H9 (cell line): ENCODE data around the gene C3orf49. TPM values are rescaled to one million over a fixed set of nuclear protein-coding genes. Genes with fewer than 3 reads are reported as not detected.

ENCODE experiments used
- DNase-seq: peaks from one replicate; pipeline ENCODE4 v3.0.0-alpha.2; 2017
- H2AFZ ChIP-seq: one replicate; pipeline ENCODE4 v1.6.1; 2013; ENCODE audit warnings: mild to moderate bottlenecking, low read length, control low read depth, moderate library complexity
- H2AK5ac ChIP-seq: 2 replicates; pipeline ENCODE4 v1.6.1; 2013; ENCODE audit warnings: low read length, control low read depth, mixed read lengths; ENCODE audit not compliant: insufficient read length
- H2BK120ac ChIP-seq: one replicate; pipeline ENCODE4 v1.6.1; 2013; ENCODE audit warnings: low read depth, mild to moderate bottlenecking, low read length, control low read depth, inconsistent platforms; ENCODE audit not compliant: poor library complexity, severe bottlenecking
- H2BK12ac ChIP-seq: 2 replicates; pipeline ENCODE4 v1.6.1; 2013; ENCODE audit warnings: low read length, control low read depth, mixed read lengths, low read depth; ENCODE audit not compliant: insufficient read length
- H2BK15ac ChIP-seq: 2 replicates; pipeline ENCODE4 v1.6.1; 2013; ENCODE audit warnings: low read depth, low read length, control low read depth
- H2BK20ac ChIP-seq: one replicate; pipeline ENCODE4 v1.6.1; 2013; ENCODE audit warnings: low read depth, mild to moderate bottlenecking, low read length, control low read depth, inconsistent platforms; ENCODE audit not compliant: poor library complexity, severe bottlenecking
- H2BK5ac ChIP-seq: 2 replicates; pipeline ENCODE4 v1.6.1; 2013; ENCODE audit warnings: low read length, control low read depth, mixed read lengths; ENCODE audit not compliant: insufficient read length
- H3K14ac ChIP-seq: 2 replicates; pipeline ENCODE4 v1.6.1; 2013; ENCODE audit warnings: low read length, control low read depth; ENCODE audit not compliant: insufficient read depth
- H3K18ac ChIP-seq: 2 replicates; pipeline ENCODE4 v1.6.1; 2013; ENCODE audit warnings: low read depth, mild to moderate bottlenecking, mixed read lengths, low read length, control low read depth; ENCODE audit not compliant: insufficient read length
- H3K23ac ChIP-seq: 2 replicates; pipeline ENCODE4 v1.6.1; 2013; ENCODE audit warnings: low read length, control low read depth, mixed read lengths, low read depth; ENCODE audit not compliant: insufficient read length
- H3K23me2 ChIP-seq: 2 replicates; pipeline ENCODE4 v1.6.1; 2013; ENCODE audit warnings: low read depth, mild to moderate bottlenecking, mixed read lengths, low read length, control low read depth; ENCODE audit not compliant: insufficient read length, poor library complexity, severe bottlenecking
- H3K27ac ChIP-seq: 2 replicates; pipeline ENCODE4 v1.5.1; 2013; ENCODE audit warnings: low read length, control low read depth, mixed read lengths, low read depth; ENCODE audit not compliant: insufficient read length
- H3K27me3 ChIP-seq: 2 replicates; pipeline ENCODE4 v1.6.1; 2013; ENCODE audit warnings: low read length, control low read depth, inconsistent platforms; ENCODE audit not compliant: insufficient read depth
- H3K4ac ChIP-seq: 2 replicates; pipeline ENCODE4 v1.6.1; 2013; ENCODE audit warnings: low read depth, mild to moderate bottlenecking, control low read depth, inconsistent platforms, low read length, moderate library complexity
- H3K4me1 ChIP-seq: 2 replicates; pipeline ENCODE4 v1.6.1; 2013; ENCODE audit warnings: low read length, control low read depth, inconsistent platforms; ENCODE audit not compliant: insufficient read depth
- H3K4me2 ChIP-seq: 2 replicates; pipeline ENCODE4 v1.6.1; 2013; ENCODE audit warnings: low read length, control low read depth, mixed read lengths; ENCODE audit not compliant: insufficient read length, insufficient read depth
- H3K56ac ChIP-seq: 2 replicates; pipeline ENCODE4 v1.6.1; 2013; ENCODE audit warnings: low read depth, mild to moderate bottlenecking, mixed read lengths, low read length, control low read depth; ENCODE audit not compliant: insufficient read length
- H3K79me1 ChIP-seq: 2 replicates; pipeline ENCODE4 v1.6.1; 2013; ENCODE audit warnings: low read depth, mild to moderate bottlenecking, moderate library complexity, low read length, control low read depth, inconsistent platforms; ENCODE audit not compliant: insufficient read depth, poor library complexity, severe bottlenecking
- H3K79me2 ChIP-seq: 2 replicates; pipeline ENCODE4 v1.6.1; 2013; ENCODE audit warnings: low read length, control low read depth, inconsistent platforms; ENCODE audit not compliant: insufficient read depth
- H3K9ac ChIP-seq: 2 replicates; pipeline ENCODE4 v1.6.1; 2013; ENCODE audit warnings: low read length, control low read depth, mixed read lengths; ENCODE audit not compliant: insufficient read length; ENCODE audit errors: extremely low read depth
- H3K9me3 ChIP-seq: one replicate; pipeline ENCODE4 v1.6.1; 2013; ENCODE audit warnings: low read depth, low read length, inconsistent platforms; ENCODE audit not compliant: control insufficient read depth
- H3T11ph ChIP-seq: one replicate; pipeline ENCODE4 v1.6.1; 2013; ENCODE audit warnings: mild to moderate bottlenecking, low read length, control low read depth, inconsistent platforms
- H4K20me1 ChIP-seq: one replicate; pipeline ENCODE4 v1.6.1; 2013; ENCODE audit not compliant: control insufficient read depth, insufficient read length, insufficient read depth
- H4K5ac ChIP-seq: 2 replicates; pipeline ENCODE4 v1.6.1; 2013; ENCODE audit warnings: low read depth, mild to moderate bottlenecking, mixed read lengths, low read length, control low read depth; ENCODE audit not compliant: insufficient read length
- H4K8ac ChIP-seq: replicated peaks from 2 replicates; pipeline ENCODE4 v1.6.1; 2013; ENCODE audit warnings: low read length, control low read depth, mixed read lengths, low read depth; ENCODE audit not compliant: insufficient read length
- H4K91ac ChIP-seq: 2 replicates; pipeline ENCODE4 v1.6.1; 2013; ENCODE audit warnings: low read depth, mild to moderate bottlenecking, moderate library complexity, mixed read lengths, low read length, control low read depth; ENCODE audit not compliant: insufficient read length
- H3K27ac Mint-ChIP-seq, 3 experiments: 2 replicates in 2 of 3; 3 replicates in 1 of 3; pipeline ENCODE4 v1.8.0; 2020 to 2021; ENCODE audit warnings: mixed read lengths in 3 of 3, mild to moderate bottlenecking in 1 of 3, moderate library complexity in 1 of 3
- H3K27me3 Mint-ChIP-seq: 2 replicates; pipeline ENCODE4 v1.8.0; 2021; ENCODE audit warnings: low read depth, mild to moderate bottlenecking, moderate library complexity, mixed read lengths
- H3K36me3 Mint-ChIP-seq, 3 experiments: 2 replicates in 2 of 3; 3 replicates in 1 of 3; pipeline ENCODE4 v1.8.0; 2020 to 2021; ENCODE audit warnings: low read depth in 3 of 3, mixed read lengths in 3 of 3; ENCODE audit not compliant: insufficient read depth in 1 of 3
- H3K4me1 Mint-ChIP-seq, 2 experiments: 2 replicates each; pipeline ENCODE4 v1.8.0; 2020; ENCODE audit warnings: mixed read lengths in 2 of 2
- H3K4me3 Mint-ChIP-seq, 2 experiments: 2 replicates in 1 of 2; 3 replicates in 1 of 2; pipeline ENCODE4 v1.8.0; 2020 to 2021; ENCODE audit warnings: mild to moderate bottlenecking in 2 of 2, mixed read lengths in 2 of 2, moderate library complexity in 1 of 2
- H3K9me3 Mint-ChIP-seq, 2 experiments: 2 replicates in 1 of 2; 3 replicates in 1 of 2; pipeline ENCODE4 v1.8.0; 2020; ENCODE audit warnings: mild to moderate bottlenecking in 2 of 2, mixed read lengths in 2 of 2, moderate library complexity in 1 of 2
- WGBS: extraction: QIAGEN DNeasy Blood & Tissue Kit; methylation state at CpG from one replicate; pipeline ENCODE4 v1.1.7; 2013; ENCODE audit warnings: missing lambda C conversion rate, low lambda C conversion rate, mixed read lengths; ENCODE audit not compliant: insufficient read length; ENCODE audit errors: extremely low coverage; 5-methylcytosine and 5-hydroxymethylcytosine counted together
- total RNA-seq: library from RNA; stranded (reverse); gene quantifications from 2 replicates; pipeline ENCODE4 v1.2.1, GENCODE V29; 2021
- TF ChIP-seq, protein P1 (sequence below): fragments of 200-600 bp; sonication (generic); conservative IDR thresholded peaks from 3 replicates; pipeline ENCODE4 v1.8.0; 2021; ENCODE audit warnings: antibody characterized with exemption, mild to moderate bottlenecking

The C3orf49 gene
- total RNA-seq, 1 experiment from 2014 or later = not detected

DNA sequence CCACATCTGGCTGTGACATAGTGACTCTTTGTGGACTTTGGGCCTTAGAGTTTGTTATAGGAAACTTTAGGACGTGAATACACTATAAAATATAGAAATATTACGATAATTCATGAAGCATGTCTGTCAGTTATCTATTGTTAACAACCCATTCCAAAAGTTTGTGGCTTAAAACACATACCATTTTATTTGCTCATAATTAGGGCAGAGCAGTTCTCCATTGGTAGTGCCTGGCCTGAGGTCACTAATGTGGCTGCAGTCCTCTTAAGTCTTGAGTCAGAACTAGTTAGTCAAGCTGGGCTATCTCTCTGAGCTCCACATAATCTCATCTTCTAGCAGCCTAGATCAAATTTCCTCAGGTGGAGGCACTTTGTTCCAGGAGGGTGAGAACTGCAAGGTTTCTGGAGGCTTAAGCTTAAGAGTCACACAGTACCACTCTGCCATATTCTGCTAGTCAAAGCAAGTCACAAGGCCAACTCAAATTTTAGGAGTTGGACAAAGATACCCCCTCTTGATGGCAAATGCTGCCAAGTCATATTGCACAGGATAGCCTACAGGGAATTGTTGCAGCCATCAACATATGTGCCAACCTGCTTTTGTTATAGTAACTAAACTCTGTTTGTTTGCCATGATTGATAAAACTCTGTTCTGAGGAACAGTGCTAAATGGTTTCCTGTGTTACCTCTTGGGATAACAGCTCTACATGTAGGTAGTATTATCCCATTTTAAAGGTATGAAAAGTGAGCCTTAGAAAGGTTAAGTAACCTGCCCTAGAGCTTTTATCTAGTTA is 53.2 kb downstream of the C3orf49 start:
- Histone ChIP-seq H3T11ph (no peak overlapping the region), H3K9ac (no peak overlapping the region), H3K4ac (no peak overlapping the region), H3K23ac (no peak overlapping the region), H2BK15ac (no peak overlapping the region), H3K27me3 (no peaks in the 10 kb centered on the region), H2AFZ (no peak overlapping the region), H2BK20ac (no peak overlapping the region), H3K14ac (no peak overlapping the region), H3K79me2 (peaks cover 4% of the 10 kb centered on the region; the same call in 1 of the 2 replicates), H4K20me1 (no peaks in the 10 kb centered on the region), H3K56ac (no peak overlapping the region), H3K79me1 (peaks cover 4% of the 10 kb centered on the region), H2BK120ac (no peak overlapping the region), H3K9me3 (no peaks in the 10 kb centered on the region), H3K23me2 (no peaks in the 10 kb centered on the region), H3K4me1 (peaks cover 9% of the 10 kb centered on the region), H2AK5ac (no peak overlapping the region), H4K8ac (no peak overlapping the region), H3K18ac (no peak overlapping the region), H3K4me2 (no peak overlapping the region), H4K91ac (no peak overlapping the region), H4K5ac (no peak overlapping the region), H2BK12ac (no peak overlapping the region), H2BK5ac (no peak overlapping the region), H3K27ac (no peak overlapping the region)
- WGBS = no CpG with 5 or more reads among the region's 2 CpGs
- Mint-ChIP-seq H3K36me3 (peaks cover 0 to 4% (median 1%) of the 10 kb centered on the region in 3 experiments; a peak in 2 of 7 replicates), H3K27ac (no peak overlapping the region), H3K4me3 (no peak overlapping the region), H3K27me3 (no peaks in the 10 kb centered on the region), H3K9me3 (no peaks in the 10 kb centered on the region), H3K4me1 (peaks cover 17 to 23% of the 10 kb centered on the region in 2 experiments)
- DNase-seq = no peak
- TF ChIP-seq, protein P1, sequence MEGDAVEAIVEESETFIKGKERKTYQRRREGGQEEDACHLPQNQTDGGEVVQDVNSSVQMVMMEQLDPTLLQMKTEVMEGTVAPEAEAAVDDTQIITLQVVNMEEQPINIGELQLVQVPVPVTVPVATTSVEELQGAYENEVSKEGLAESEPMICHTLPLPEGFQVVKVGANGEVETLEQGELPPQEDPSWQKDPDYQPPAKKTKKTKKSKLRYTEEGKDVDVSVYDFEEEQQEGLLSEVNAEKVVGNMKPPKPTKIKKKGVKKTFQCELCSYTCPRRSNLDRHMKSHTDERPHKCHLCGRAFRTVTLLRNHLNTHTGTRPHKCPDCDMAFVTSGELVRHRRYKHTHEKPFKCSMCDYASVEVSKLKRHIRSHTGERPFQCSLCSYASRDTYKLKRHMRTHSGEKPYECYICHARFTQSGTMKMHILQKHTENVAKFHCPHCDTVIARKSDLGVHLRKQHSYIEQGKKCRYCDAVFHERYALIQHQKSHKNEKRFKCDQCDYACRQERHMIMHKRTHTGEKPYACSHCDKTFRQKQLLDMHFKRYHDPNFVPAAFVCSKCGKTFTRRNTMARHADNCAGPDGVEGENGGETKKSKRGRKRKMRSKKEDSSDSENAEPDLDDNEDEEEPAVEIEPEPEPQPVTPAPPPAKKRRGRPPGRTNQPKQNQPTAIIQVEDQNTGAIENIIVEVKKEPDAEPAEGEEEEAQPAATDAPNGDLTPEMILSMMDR = no peak
